Stimulated activated CD4-positive, alpha-beta T cell treated with anti-CD3 and anti-CD28 coated beads, Interleukin-12 subunit alpha, Interleukin-12 subunit beta, amount 100 ng/mL, for 24 hours (primary cell): ENCODE measurements around the gene KIF20B.
"Not testable (repeated sequence)": the region's sequence is repeated elsewhere in the genome, so short reads cannot be mapped to it uniquely, and the experiment has no call there.

Experiments
- DNase-seq, 2 experiments: peaks; one replicate each; pipeline ENCODE4 v3.0.0-alpha.2; 2020; ENCODE audit warnings: low read depth in 2 of 2

The KIF20B gene

DNA sequence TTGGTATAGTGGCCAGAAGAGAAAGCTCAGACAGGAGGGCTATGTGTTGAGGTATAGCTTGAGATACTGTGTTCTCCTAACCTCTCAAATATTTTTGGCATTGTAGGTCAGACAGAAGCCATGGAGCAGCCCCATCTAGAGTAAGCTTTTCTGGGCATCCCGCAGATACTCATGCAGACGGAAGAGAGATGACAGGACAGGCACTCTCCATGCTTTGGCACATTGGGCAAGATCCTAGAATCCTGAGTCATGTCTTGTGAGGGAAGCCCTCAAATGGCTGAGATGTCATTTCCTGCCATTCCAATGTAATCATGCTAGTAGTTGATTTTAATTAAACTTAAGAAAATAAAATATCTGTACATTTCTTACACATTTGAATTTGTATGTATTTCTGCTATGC, 16.8 kb upstream of the KIF20B start:
- DNase-seq, result no peak

DNA sequence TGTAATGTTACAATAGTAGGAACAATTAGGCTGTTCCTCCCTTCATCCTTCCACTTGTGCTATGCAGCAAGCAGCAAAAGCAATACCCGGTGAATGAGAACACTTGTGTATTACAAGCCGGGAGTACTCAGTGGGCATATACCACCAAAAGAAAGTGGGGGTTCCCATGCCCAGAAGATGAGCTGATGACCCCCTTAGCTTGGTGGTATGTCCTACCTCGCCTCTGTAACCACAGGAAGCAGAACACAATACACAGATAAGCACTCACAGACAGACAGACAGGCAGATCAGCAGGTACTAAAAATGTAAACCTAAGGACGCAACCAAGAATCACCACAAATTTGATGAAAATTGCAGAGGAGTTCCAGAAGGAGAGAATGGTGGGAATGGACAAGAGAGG, 15.5 kb upstream of the KIF20B start:
- DNase-seq, result no peak

DNA sequence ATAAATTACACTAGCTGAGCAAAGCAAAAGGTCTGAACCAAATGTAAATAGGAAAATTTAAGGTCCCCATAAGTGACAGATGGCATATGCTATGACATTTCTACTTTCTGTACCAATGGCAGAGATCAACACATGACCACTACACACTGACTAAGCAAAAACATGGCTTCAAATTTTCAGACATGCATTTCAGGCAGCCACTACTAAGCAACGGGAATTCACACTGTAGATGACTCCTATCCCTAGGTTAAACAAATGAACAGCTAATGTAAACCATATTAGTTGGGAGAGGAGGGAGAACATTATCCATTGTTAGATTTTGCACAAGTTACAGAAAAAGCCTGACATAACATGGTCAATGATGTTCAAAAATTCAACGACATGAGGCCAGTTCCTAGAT, 11.4 kb upstream of the KIF20B start:
- DNase-seq, result no peak

DNA sequence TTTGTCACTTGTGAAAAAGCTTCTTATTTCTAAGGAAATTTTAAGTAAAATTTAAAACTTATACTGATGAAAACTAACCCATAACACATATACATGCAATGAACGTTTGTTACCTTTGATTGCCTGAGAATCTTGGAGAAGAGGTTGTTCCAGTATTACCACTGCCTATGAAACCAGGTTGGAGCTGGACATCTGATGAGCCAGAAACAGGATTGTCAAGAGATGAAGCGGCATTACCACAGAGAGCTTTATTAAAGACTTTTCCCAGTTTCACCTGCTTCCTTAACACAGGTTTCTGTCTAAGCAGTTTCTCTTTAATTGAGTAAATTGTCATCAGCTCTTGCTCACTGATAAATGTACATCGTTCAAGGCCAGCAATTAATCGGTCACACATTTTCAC, 9.0 kb upstream of the KIF20B start:
- no peak for DNase-seq

DNA sequence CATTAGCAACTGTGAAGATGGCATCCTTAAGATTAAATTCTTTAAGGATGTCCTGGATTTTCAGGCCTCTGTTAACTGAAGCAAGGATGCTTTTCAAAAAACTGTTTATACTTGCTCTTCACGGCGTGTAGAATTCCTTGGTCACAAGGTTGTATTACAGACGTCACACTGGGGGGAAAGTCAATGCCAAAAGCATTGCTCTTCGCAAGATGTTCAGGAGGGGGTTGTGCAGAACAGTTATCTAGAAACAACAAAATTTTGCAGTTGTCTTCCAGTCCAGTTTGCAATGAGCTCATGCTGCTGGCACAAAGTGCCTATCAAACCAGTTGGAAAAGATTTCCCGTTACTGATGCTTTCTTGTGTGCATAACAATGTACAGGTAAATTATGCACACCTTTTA, 8.2 kb upstream of the KIF20B start:
- DNase-seq, result no peak

DNA sequence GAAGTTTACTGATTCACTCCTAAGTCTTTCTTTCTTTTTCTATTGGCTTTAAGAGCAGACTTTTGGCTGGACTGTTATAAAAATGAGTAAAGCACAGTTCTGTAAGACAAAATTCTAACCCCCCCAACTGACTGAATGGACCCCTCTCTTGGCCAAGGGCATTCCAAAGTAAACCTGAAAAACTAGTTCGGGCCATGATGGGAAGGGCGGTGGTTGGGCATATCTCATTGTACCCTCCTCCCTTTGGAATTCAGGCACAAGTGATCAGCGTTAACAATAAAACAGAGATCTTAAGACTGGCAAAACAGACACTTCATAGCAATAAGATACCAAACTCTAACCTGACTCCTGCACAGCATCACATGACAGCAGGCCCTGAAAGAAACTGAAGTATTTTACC, 6.1 kb upstream of the KIF20B start:
- no peak for DNase-seq

DNA sequence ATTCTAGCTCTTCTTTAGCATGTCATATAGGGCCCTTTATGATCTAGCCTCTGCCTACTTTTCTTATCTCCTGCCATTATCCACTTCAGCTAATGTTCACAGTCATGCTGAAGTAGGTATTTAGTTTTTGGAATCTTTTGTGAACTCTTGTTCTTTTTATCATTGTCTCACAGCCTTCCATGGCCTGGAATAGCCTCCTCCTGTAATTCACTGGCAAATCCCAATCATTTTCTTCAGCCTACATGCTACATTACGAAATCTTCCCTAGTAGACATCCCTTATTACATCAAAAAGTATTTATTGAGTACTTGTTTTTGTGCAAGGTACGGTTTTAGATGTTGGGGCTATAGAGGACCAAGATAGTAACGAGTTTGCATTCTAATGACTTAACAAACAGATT, 3.4 kb upstream of the KIF20B start:
- no peak for DNase-seq

DNA sequence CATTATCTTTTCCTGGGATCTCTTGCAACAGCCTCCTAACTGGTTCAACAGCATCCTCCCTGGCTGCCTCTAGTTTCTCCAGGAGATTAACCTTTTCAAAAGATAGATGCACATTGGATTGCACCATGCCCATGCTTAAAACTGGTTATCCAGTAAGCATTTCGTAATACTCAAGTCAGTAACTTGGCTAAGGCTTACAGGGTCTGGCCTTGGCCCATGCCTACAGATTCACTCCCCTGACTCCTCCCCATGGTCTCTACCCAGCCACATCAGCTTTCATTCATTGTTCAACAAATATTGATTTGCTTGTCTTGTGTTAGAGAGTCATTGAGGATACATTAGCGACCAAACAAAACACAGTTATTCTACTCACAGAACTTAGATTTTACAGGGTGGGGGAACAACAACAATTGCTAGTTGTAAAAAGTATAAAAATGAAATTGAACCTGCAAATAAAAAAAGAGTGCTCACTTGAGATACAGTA, 1.8 kb upstream of the KIF20B start:
- DNase-seq, result no peak

DNA sequence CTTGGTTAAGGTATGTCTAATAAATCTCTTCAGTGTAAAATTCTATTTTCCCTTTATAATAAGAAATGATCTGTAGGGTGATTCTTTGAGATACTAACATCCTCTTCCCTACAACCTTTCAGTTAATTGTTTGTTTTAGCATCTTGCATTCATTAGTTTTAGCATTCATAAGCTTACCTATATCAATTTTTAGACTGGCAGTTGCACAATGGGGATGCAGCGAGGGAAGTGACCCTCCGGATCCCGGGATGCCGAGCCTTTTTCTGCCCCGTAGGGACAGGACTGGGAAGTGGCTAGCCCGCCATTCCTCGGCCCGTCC, 508 bp upstream of the KIF20B start:
- no peak for DNase-seq

DNA sequence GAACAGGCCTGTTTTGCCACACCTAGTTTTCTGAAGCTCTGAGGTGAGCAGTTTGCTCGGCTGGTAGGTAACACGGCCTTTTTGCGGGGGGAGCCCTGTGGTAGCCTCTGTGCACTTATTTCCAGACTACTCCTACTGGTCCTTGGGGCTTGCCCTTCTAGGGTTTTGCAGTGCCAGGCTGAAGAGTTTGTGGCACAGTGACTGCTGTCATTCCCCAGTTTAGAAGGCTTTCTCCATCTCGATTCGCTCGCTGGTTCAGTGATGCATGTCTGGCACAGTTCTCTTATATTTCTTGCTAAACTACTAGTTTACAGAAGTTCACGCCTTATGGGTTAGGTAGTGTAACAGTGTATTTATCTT, 711 bp downstream of the KIF20B start:
- DNase-seq, result no peak

DNA sequence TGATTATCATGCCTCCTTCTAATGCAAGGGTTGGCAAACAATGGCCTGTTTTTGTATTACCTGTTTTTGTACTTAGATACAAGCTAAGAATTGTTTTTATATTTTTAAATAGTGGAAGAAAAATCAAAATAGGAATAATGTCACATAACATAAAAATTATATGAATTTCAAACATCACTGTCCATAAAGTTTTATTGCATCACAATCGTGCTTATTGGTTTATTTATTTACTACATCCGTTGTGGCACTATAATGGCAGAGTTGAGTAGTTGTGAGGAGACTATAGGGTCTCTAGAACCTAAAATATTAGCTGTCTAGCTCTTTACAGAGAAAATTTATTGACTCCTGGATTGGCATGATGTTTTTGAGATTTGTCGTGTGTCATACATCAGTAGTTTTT, 4.1 kb downstream of the KIF20B start:
- no peak for DNase-seq

DNA sequence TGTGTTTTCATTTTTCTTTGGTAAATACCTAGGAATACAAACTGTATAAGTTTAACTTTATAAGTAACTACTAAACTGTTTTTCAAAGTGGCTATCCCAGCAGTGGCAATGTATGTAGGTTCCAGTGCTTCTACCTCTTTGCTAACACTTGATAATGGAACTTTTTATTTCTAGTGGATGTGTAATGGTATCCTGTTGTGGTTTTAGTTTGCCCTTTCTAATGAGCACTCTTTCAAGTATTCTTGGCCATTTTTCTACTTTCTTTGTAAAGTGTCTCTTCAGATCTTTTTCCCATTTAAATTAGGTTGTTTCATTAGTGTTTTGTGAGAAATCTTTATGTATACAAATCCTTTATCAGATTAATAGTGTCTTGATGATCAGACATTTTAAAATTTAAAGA, 4.6 kb downstream of the KIF20B start:
- DNase-seq, result no peak

DNA sequence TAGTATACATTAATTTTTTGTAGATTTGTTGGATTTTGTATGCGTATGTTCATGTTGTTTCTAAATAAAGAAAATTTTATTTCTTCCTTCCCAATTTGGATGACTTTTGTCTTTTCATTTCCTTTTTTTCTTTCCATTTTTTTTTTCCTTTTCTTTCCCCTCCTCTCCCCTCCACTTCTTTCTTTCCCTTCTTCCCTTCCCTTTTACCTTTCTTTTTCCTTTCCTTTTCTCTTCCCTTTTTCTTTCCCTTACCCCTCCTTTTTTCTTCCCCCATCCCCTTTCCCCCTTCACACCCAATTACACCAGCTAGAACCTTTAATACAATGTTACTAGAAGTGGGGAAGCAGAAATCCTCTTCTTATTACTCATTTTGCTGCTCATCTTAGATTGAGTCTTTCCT, 6.0 kb downstream of the KIF20B start:
- DNase-seq, result no peak

DNA sequence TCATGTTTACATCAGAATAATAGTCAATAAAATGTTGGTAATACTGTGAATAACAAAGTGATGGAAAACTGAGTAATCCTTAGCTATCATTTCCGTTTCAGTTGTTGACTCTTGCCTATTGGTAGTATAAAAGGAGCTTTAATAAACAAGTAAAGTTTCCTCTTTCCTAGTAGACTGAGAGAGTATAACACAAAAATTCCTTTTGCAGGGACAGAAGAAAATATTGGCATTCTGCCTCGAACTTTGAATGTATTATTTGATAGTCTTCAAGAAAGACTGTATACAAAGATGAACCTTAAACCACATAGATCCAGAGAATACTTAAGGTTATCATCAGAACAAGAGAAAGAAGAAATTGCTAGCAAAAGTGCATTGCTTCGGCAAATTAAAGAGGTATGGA, 9.4 kb downstream of the KIF20B start:
- DNase-seq, result no peak

DNA sequence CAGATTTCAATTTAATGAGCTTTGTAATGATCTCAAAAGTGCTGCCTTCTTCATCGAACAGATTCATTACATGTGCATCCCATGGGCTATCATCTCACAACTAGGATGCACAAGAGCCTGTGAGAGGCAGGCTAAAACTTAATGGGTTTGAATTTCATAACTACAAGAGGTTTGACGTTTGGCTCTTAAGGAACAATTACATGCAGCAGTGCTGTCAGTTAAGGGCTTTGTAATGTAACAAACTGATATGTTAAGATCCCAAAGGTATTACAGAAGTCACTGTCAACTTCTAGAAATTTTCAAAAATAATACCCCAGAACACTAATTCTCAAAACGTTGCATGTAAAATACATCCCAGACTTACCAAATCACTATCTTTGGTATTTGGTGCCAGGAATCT, 33.2 kb downstream of the KIF20B start:
- DNase-seq, result no peak

DNA sequence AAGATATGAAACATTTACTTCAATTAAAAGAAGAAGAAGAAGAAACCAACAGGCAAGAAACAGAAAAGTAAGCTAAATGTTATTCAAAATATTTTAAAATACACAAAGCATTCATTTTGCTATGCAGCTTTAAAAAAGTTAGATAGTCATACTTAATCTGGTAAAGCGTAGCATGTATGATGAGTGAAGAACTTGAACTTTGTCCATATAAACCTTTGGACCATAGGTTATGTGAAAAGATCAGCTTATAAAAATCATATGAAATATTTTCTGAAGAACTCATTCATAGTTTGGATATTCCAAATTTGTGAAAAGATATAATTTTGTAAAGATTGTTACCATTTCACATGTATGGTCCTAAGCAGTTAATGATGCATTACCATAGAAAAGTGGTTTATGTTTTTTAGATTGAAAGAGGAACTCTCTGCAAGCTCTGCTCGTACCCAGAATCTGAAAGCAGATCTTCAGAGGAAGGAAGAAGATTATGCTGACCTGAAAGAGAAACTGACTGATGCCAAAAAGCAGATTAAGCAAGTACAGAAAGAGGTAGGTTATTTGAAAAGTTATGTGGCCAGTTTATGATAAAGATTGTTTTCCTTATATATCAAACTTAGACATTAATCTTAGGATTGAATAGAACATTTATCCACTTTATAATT, 37.3 kb downstream of the KIF20B start:
- DNase-seq, result no peak

DNA sequence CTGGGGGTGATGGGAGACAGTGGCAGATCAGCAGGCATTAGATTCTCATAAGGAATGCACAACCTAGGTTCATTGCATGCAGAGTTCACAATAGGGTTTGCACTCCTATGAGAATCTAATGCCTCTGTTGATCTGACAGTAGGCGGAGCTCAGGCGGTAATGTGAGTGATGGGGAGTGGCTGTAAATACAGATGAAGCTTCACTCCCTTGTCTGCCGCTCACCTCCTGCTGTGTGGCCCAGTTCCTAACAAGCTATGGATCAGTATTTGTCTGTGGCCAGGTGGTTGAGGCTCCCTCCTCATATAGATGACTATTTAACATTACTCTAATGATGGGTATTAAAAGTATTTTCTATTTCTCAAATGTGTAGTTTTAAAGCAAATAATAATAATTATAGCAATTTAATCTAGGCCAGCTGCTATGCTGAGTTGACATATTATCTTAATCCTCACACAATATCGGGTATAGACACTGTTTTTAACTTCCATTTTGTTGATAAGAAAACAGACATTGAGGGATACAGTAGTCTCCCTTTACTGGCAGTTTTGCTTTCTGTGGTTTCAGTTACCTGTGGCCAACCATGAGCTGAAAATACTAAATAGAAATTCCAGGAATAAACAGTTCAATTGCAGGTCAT, 39.9 kb downstream of the KIF20B start:
- no peak for DNase-seq

DNA sequence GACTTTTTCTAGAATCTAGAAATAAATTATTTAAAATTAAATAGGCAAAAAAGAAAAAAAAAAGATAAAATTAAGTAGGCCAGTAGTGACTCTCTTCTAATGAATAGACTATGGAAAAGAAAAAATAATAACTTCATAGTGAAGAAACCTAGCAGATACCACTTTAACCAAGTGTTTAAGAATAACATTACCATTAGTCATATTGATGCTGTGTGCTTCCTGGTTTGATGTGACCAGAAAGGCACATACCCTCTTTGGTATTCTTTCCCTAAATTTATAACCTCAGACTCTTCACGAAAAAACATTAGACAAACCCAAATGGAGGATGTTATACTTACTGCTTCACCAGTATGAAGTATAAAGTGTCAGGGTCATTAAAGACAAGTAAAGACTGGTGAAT, 42.6 kb downstream of the KIF20B start:
- DNase-seq, result no peak

DNA sequence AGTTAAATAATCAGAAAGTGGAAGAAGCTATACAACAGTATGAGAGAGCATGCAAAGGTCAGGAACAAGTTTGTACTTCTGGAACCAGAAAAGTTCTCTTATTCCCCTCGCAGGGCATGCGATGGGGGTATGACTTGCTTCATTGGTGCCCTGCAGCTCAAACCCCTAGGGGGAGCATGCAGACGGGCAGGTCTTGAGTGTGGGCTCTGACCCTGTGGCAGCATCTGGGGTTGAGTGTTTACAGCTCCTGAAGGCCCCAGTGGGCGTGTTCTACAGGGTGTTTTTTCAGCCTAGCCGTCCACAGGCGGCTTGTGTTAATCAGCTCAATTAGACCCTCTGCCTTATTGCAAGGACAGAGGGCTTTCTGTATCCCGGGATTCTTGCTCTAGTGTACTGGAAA, 44.5 kb downstream of the KIF20B start:
- no peak for DNase-seq

DNA sequence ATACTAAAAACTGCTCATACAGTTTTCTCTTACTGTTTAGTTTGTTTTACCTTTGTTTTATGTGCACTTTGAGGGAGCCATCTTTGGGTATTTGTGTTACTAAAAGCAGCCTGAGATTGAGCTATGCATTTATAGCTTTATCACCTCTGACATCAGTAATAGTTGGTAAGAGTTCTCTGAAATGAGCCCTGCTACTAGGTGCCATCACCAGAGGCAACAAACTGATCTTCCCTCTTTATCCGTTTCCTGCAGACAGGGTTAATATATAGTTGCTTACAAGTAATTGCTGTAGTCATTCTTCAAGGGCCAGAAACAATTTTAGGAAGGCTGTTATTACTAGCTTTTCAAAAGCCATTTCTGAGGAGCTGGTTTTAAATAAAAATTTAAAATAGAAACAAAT, 49.1 kb downstream of the KIF20B start:
- DNase-seq, result no peak

DNA sequence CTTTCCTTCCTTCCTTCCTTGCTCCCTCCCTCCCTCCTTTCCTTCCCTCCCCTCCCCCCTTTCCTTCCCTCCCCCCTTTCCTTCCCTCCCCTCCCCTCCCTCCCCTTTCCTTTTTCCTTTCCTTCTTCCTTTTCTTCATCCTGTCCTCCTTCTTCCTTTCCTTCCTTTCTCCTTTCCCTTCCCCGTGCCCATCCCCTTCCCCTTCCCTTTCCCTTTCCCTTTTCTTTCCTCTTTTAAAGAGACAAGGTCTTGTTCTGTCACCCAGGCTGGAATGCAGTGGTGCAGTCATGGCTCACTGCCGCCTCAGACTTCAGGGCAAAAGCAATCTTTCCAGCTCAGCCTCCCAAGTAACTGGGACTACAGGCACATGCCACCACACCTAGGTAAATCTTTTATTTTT, 54.0 kb downstream of the KIF20B start:
- no peak for DNase-seq

DNA sequence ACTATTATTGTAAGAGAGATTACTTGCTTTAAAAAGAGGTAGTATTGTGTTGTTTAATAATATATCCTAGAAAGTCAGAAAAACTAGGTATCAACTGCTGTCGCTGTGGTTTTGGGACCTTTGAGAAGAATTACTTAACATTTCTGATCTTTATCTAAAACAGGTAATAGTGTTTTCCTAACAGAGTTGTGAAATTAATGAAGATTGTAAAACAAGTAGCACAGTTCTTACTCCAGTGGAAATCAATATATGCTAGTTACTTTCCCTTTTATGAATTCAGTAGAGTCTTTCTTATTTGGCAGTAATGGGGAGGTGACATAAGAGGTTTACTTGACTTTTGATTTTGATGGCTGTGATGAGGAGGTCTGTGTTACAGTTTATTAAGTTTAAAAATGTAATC, 58.1 kb downstream of the KIF20B start:
- no peak for DNase-seq

DNA sequence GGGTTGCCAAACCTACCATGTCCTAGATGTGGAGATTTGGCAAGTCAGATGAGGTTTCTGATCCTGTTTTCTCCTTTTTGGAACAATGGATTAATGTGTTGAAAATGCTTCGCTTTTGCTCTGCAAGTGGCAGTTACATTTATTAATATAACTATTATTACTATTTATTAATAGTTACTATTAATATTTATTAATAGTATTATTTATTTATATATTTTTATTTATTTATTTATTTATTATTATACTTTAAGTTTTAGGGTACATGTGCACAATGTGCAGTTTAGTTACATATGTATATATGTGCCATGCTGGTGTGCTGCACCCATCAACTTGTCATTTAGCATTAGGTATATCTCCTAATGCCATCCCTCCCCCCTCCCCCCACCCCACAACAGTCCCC, 62.3 kb downstream of the KIF20B start:
- not testable (repeated sequence) for DNase-seq

DNA sequence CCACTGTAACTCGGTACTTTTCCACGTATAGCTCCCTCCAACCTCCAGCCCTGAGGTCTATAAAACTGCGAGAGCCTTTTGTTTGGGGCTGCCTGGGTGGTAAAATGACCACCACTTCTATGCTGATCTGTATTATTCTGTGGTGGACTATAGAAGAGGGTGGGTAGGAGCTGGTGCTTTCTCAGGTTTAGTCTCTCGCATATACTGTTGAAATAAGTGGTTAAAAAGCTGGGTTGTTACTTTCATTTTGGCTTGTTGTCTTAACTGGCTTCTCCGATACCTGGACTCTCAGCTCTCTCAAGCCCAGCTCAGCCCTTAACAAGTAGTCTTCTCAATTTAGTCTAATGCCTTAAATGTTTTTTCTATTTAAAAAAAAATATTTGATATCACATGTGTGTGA, 70.3 kb downstream of the KIF20B start:
- DNase-seq, result no peak
